NB4 (cell line): ENCODE measurements around the gene ISG15.
A peak's percentile ranks its signal among the peaks of the same experiment; 100 is the strongest.

Source experiments
- POLR2A ChIP-seq: IDR thresholded peaks from 2 replicates; pipeline ENCODE4 v1.6.1; 2011; ENCODE audit warnings: mild to moderate bottlenecking; ENCODE audit not compliant: insufficient read length; ENCODE audit errors: extremely low read depth
- TF ChIP-seq, protein P1 (sequence below): IDR thresholded peaks from one replicate; pipeline ENCODE4 v1.5.1; 2012; ENCODE audit warnings: low read depth, low read length

DNA sequence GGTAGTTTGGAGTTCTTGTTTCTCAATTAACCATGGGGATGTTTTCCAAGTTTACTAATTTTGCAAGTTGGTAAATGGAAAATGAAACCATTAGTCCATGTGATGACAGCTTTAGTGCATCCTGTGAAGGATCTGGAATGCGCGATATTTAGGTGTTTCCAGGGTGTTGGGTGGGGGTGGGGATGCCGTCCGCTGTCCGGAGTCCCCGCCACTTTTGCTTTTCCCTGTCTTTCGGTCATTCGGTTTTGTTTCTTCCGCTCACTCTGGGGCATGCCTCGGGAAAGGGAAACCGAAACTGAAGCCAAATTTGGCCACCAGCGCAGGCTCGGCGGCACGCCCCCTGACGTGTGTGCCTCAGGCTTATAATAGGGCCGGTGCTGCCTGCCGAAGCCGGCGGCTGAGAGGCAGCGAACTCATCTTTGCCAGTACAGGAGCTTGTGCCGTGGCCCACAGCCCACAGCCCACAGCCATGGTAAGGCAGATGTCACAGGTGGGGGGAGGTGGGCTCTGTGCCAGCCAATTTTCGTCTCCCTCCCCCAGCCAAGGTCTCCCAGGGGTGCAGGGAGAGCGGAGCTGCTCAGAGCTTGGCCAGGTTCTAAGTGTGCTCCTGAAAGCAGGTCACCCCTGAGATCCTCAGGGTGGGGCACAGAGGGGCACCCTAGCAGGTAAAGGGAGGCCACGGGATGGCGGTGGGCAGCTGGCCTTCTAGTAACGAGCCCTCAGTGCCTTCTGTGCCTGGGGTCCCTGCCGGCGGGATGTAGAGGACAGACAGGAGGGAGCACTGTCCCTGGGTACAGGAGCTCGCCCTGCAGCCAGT, at the start of gene ISG15:
- peak; percentile 62 for TF ChIP-seq POLR2A
- TF ChIP-seq, protein P1, sequence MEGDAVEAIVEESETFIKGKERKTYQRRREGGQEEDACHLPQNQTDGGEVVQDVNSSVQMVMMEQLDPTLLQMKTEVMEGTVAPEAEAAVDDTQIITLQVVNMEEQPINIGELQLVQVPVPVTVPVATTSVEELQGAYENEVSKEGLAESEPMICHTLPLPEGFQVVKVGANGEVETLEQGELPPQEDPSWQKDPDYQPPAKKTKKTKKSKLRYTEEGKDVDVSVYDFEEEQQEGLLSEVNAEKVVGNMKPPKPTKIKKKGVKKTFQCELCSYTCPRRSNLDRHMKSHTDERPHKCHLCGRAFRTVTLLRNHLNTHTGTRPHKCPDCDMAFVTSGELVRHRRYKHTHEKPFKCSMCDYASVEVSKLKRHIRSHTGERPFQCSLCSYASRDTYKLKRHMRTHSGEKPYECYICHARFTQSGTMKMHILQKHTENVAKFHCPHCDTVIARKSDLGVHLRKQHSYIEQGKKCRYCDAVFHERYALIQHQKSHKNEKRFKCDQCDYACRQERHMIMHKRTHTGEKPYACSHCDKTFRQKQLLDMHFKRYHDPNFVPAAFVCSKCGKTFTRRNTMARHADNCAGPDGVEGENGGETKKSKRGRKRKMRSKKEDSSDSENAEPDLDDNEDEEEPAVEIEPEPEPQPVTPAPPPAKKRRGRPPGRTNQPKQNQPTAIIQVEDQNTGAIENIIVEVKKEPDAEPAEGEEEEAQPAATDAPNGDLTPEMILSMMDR, result no peak
